Ishikawa (cell line): ENCODE results near the gene PROK1.

Source experiments
- CEBPB ChIP-seq: IDR thresholded peaks from 2 replicates; pipeline ENCODE4 v1.6.1; 2012
- CREB1 ChIP-seq: IDR thresholded peaks from 2 replicates; pipeline ENCODE4 v1.6.1; 2012; ENCODE audit warnings: low read depth
- EGR1 ChIP-seq: IDR thresholded peaks from 2 replicates; pipeline ENCODE4 v1.6.1; 2012
- EP300 ChIP-seq: IDR thresholded peaks from 2 replicates; pipeline ENCODE4 v1.6.1; 2012; ENCODE audit warnings: borderline replicate concordance
- FOXM1 ChIP-seq: IDR thresholded peaks from 2 replicates; pipeline ENCODE4 v1.6.1; 2012; ENCODE audit warnings: low read depth, borderline replicate concordance
- MAX ChIP-seq: IDR thresholded peaks from 2 replicates; pipeline ENCODE4 v1.6.1; 2012
- NFIC ChIP-seq: IDR thresholded peaks from 2 replicates; pipeline ENCODE4 v1.6.1; 2012
- RAD21 ChIP-seq: IDR thresholded peaks from 2 replicates; pipeline ENCODE4 v1.6.1; 2012; ENCODE audit warnings: low read depth
- REST ChIP-seq: IDR thresholded peaks from 2 replicates; pipeline ENCODE4 v1.6.1; 2012; ENCODE audit warnings: low read depth, mild to moderate bottlenecking
- TAF1 ChIP-seq: IDR thresholded peaks from 2 replicates; pipeline ENCODE4 v1.6.1; 2012; ENCODE audit warnings: low read depth, mild to moderate bottlenecking
- TCF12 ChIP-seq: IDR thresholded peaks from 2 replicates; pipeline ENCODE4 v1.6.1; 2012; ENCODE audit warnings: low read depth
- TEAD4 ChIP-seq: IDR thresholded peaks from 2 replicates; pipeline ENCODE4 v1.6.1; 2012
- USF1 ChIP-seq: IDR thresholded peaks from 2 replicates; pipeline ENCODE4 v1.6.1; 2012
- YY1 ChIP-seq: IDR thresholded peaks from 2 replicates; pipeline ENCODE4 v1.6.1; 2012; ENCODE audit warnings: low read depth
- ZBTB7A ChIP-seq: IDR thresholded peaks from 2 replicates; pipeline ENCODE4 v1.6.1; 2012; ENCODE audit warnings: low read depth

PROK1 gene

GRCh38 chr1:110481968-110482623 lies 31.1 kb downstream of the PROK1 start:
- TF ChIP-seq TEAD4 (no peak), YY1 (no peak), FOXM1 (no peak), EP300 (no peak), RAD21 (no peak), TCF12 (no peak), REST (no peak), EGR1 (no peak), CREB1 (no peak), USF1 (no peak), TAF1 (no peak), MAX (no peak), NFIC (no peak), ZBTB7A (no peak), CEBPB (no peak)

GRCh38 chr1:110482662-110483307 lies 31.8 kb downstream of the PROK1 start:
- TF ChIP-seq EP300 (no peak), TCF12 (no peak), FOXM1 (no peak), REST (no peak), RAD21 (no peak), EGR1 (no peak), TAF1 (no peak)

- TF ChIP-seq YY1 (no peak), NFIC (no peak), EGR1 (no peak), CEBPB (no peak), REST (no peak), TAF1 (no peak), MAX (no peak), CREB1 (no peak), ZBTB7A (no peak), USF1 (no peak), TCF12 (no peak), TEAD4 (no peak), EP300 (no peak)
Observed at GRCh38 chr1:110483308-110483685, 32.3 kb downstream of the PROK1 start.

GRCh38 chr1:110484801-110485200 lies 33.9 kb downstream of the PROK1 start:
- TF ChIP-seq TAF1 = no peak
- TF ChIP-seq NFIC = no peak
- no peak for TF ChIP-seq CREB1
- no peak for TF ChIP-seq MAX
- no peak for TF ChIP-seq USF1
- no peak for TF ChIP-seq CEBPB
- no peak for TF ChIP-seq EGR1
- TF ChIP-seq EP300 = no peak
- TF ChIP-seq YY1 = no peak
- no peak for TF ChIP-seq RAD21
- TF ChIP-seq ZBTB7A = no peak
- no peak for TF ChIP-seq TCF12
- no peak for TF ChIP-seq TEAD4
- TF ChIP-seq FOXM1 = no peak
- TF ChIP-seq REST = no peak
